ENCODE measurements around the gene CHIC1. TPM values are rescaled to one million over a fixed set of nuclear protein-coding genes. Genes with fewer than 3 reads are reported as not detected.
"Not testable (repeated sequence)": the region's sequence is repeated elsewhere in the genome, so short reads cannot be mapped to it uniquely, and the experiment has no call there.

CHIC1 gene
- total RNA-seq, 2 experiments from 2014 or later, result 4.5 to 4.8 TPM

- ChIA-PET CTCF (ENCODE audit: unreplicated experiment) (no interaction called here), POLR2A (no interaction called here)
- Histone ChIP-seq H3K36me3 (ENCODE audit: insufficient read depth, low read length) (no peaks in the 10 kb centered on the region), H2AFZ (ENCODE audit: low read length) (no peak overlapping the region), H4K20me1 (ENCODE audit: insufficient read depth, low read length) (no peaks in the 10 kb centered on the region), H3K4me2 (ENCODE audit: low read length) (no peak overlapping the region), H3K79me2 (ENCODE audit: insufficient read depth, low read depth, low read length) (no peaks in the 10 kb centered on the region), H3K27ac (ENCODE audit: low read depth, low read length, poor library complexity, severe bottlenecking) (no peak overlapping the region), H3K9me2 (ENCODE audit: insufficient read depth, low read length) (no peaks in the 10 kb centered on the region), H3K4me1 (ENCODE audit: insufficient read depth, low read length, poor library complexity, severe bottlenecking) (no peaks in the 10 kb centered on the region), H3K9me3 (ENCODE audit: low read length) (no peaks in the 10 kb centered on the region), H3K4me3 (ENCODE audit: low read depth, low read length, poor library complexity, severe bottlenecking) (no peak overlapping the region)
- no peak for DNase-seq (ENCODE audit: low spot score)
- BruUV-seq (replicated peaks), result no TSS peak
- intact Hi-C loops (cut with micrococcal nuclease; ENCODE audit: unreplicated experiment), result no loop called here
- TF ChIP-seq CTCF (conservative IDR thresholded peaks at IDR 0.05; ENCODE audit: low read length) (no peak), EZH2phosphoT487 (IDR thresholded peaks at IDR 0.05; ENCODE audit: borderline replicate concordance, low read depth, low read length) (no peak)
Measured at GRCh38 chrX:73681408-73681807, 118.4 kb downstream of the CHIC1 start.

- H3K36me3 ChIP-seq (ENCODE audit: insufficient read depth, low read length), result no peaks in the 10 kb centered on the region
- H3K4me2 ChIP-seq (ENCODE audit: low read length), result no peak overlapping the region
- no peaks in the 10 kb centered on the region for H3K9me3 ChIP-seq (ENCODE audit: low read length)
- H3K27ac ChIP-seq (ENCODE audit: low read depth, low read length, poor library complexity, severe bottlenecking), result no peak overlapping the region
- no peaks in the 10 kb centered on the region for H4K20me1 ChIP-seq (ENCODE audit: insufficient read depth, low read length)
- H3K9me2 ChIP-seq (ENCODE audit: insufficient read depth, low read length), result no peaks in the 10 kb centered on the region
- ChIA-PET POLR2A (no interaction called here), CTCF (ENCODE audit: unreplicated experiment) (no interaction called here)
- intact Hi-C loops (cut with micrococcal nuclease; ENCODE audit: unreplicated experiment), result no loop called here
- H3K4me1 ChIP-seq (ENCODE audit: insufficient read depth, low read length, poor library complexity, severe bottlenecking), result no peaks in the 10 kb centered on the region
- H3K79me2 ChIP-seq (ENCODE audit: insufficient read depth, low read depth, low read length), result no peaks in the 10 kb centered on the region
- BruUV-seq (replicated peaks), result no TSS peak
- TF ChIP-seq CTCF (conservative IDR thresholded peaks at IDR 0.05; ENCODE audit: low read length) (no peak), EZH2phosphoT487 (IDR thresholded peaks at IDR 0.05; ENCODE audit: borderline replicate concordance, low read depth, low read length) (no peak)
- H2AFZ ChIP-seq (ENCODE audit: low read length), result no peak overlapping the region
- no peak for DNase-seq (ENCODE audit: low spot score)
- no peak overlapping the region for H3K4me3 ChIP-seq (ENCODE audit: low read depth, low read length, poor library complexity, severe bottlenecking)
Measured at GRCh38 chrX:73683236-73683859, 120.4 kb downstream of the CHIC1 start.

- H3K4me2 ChIP-seq (ENCODE audit: low read length), result not testable (repeated sequence)
Measured at GRCh38 chrX:73707014-73707413, 144.0 kb downstream of the CHIC1 start.

More at GRCh38 chrX:73707014-73707413, 144.0 kb downstream of the CHIC1 start:
- H3K27ac ChIP-seq (ENCODE audit: low read depth, low read length, poor library complexity, severe bottlenecking); H2AFZ ChIP-seq (ENCODE audit: low read length); H4K20me1 ChIP-seq (ENCODE audit: insufficient read depth, low read length); H3K4me1 ChIP-seq (ENCODE audit: insufficient read depth, low read length, poor library complexity, severe bottlenecking); H3K9me3 ChIP-seq (ENCODE audit: low read length); H3K9me2 ChIP-seq (ENCODE audit: insufficient read depth, low read length); H3K4me3 ChIP-seq (ENCODE audit: low read depth, low read length, poor library complexity, severe bottlenecking); DNase-seq (ENCODE audit: low spot score); H3K79me2 ChIP-seq (ENCODE audit: insufficient read depth, low read depth, low read length); intact Hi-C loops (cut with micrococcal nuclease; ENCODE audit: unreplicated experiment); POLR2A ChIA-PET; BruUV-seq (replicated peaks); H3K36me3 ChIP-seq (ENCODE audit: insufficient read depth, low read length); CTCF ChIA-PET (ENCODE audit: unreplicated experiment): not testable (repeated sequence)
